ENCODE measurements around the gene DENND4B. TPM values are rescaled to one million over a fixed set of nuclear protein-coding genes. Genes with fewer than 3 reads are reported as not detected.
A peak's percentile ranks its signal among the peaks of the same experiment; 100 is the strongest.

Gene DENND4B
- total RNA-seq, 4 donors from 2014 or later = 18.4 to 31.1 (median 20.5) TPM

DNA sequence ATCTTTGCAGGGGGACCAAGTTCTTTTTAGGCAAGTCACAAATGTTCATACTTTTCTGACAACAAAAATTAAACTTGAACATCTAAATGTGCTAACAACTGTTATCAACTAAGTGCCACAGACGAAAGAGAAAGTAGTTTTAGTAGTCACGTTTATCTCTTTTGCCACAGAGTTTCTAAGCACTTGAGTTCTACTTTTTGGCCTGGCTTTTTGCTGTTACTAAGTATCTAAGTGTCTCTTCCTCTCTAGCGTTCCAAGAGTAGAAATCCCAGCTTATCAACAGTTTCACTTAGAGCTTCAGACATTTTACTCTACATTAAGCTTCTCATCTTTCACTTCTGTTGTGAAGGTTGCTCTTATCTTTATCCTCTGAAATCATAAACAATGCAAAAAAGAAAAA, 58.0 kb downstream of the DENND4B start:
- 43 to 49% methylated on average over 3 of the region's 3 CpGs for WGBS, 2 donors

DNA sequence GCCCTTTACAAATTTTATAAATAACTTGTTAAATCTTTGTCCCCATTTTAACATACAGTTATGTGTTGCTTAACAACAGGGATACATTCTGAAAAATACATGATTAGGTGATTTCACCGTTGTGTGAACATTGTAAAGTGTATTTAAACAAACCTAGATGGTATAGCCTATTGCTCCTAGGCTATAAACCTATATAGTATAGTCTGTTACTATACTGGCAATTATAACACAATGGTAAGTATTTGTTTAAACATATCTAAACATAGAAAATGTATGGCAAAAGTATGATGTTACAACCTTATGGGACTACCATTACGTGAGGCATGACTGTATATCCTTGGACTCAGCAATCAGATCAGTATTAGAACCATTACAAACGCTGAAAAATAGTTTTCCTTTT, 60.4 kb downstream of the DENND4B start:
- WGBS, 2 donors = 80 to 97% methylated on average over 3 of the region's 3 CpGs
- intact Hi-C loops (cut with DNase I; ENCODE audit: low total_unique reads) = no loop called here
- H3K4me3 ChIP-seq (ENCODE audit: low read depth, poor library complexity, severe bottlenecking) = no peak overlapping the region
- DNase-seq (ENCODE audit: low spot score in 2 of 2) = no peak
- TF ChIP-seq, protein P1, sequence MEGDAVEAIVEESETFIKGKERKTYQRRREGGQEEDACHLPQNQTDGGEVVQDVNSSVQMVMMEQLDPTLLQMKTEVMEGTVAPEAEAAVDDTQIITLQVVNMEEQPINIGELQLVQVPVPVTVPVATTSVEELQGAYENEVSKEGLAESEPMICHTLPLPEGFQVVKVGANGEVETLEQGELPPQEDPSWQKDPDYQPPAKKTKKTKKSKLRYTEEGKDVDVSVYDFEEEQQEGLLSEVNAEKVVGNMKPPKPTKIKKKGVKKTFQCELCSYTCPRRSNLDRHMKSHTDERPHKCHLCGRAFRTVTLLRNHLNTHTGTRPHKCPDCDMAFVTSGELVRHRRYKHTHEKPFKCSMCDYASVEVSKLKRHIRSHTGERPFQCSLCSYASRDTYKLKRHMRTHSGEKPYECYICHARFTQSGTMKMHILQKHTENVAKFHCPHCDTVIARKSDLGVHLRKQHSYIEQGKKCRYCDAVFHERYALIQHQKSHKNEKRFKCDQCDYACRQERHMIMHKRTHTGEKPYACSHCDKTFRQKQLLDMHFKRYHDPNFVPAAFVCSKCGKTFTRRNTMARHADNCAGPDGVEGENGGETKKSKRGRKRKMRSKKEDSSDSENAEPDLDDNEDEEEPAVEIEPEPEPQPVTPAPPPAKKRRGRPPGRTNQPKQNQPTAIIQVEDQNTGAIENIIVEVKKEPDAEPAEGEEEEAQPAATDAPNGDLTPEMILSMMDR (IDR thresholded peaks at IDR 0.05) = no peak
- TF ChIP-seq POLR2A (IDR thresholded peaks at IDR 0.05) = no peak

More for the DNA sequence above, 58.0 kb downstream of the DENND4B start:
- intact Hi-C loops (cut with DNase I; ENCODE audit: low total_unique reads) = no loop called here
- H3K4me3 ChIP-seq (ENCODE audit: low read depth, poor library complexity, severe bottlenecking) = no peak overlapping the region
- TF ChIP-seq POLR2A (IDR thresholded peaks at IDR 0.05) = no peak
- TF ChIP-seq, protein P1 (IDR thresholded peaks at IDR 0.05) = no peak
- no peak for DNase-seq (ENCODE audit: low spot score in 2 of 2)

DNA sequence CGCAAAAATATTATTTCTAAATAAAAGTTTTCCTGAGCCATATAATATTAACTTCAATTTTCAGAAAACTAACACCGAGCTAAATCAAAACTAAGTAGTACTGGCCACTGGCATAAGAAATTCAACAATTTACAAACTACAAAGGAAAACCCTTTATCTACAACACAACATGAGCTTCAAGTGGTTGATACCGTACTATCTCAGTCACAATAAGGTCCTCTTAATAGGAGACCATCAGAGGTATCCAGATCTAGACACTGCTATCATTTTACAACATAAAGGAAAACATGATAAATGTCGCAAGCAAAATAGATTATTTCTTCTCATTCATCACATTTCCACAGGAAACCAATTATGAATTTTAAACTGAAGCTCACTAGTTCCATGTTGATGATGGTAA, 63.3 kb downstream of the DENND4B start:
- no peak overlapping the region for H3K4me3 ChIP-seq (ENCODE audit: low read depth, poor library complexity, severe bottlenecking)
- intact Hi-C loops (cut with DNase I; ENCODE audit: low total_unique reads) = no loop called here
- TF ChIP-seq POLR2A (IDR thresholded peaks at IDR 0.05) = no peak
- TF ChIP-seq, protein P1 (IDR thresholded peaks at IDR 0.05) = no peak
- 94 to 97% methylated on average over 4 of the region's 4 CpGs for WGBS, 2 donors
- no peak for DNase-seq (ENCODE audit: low spot score in 2 of 2)

DNA sequence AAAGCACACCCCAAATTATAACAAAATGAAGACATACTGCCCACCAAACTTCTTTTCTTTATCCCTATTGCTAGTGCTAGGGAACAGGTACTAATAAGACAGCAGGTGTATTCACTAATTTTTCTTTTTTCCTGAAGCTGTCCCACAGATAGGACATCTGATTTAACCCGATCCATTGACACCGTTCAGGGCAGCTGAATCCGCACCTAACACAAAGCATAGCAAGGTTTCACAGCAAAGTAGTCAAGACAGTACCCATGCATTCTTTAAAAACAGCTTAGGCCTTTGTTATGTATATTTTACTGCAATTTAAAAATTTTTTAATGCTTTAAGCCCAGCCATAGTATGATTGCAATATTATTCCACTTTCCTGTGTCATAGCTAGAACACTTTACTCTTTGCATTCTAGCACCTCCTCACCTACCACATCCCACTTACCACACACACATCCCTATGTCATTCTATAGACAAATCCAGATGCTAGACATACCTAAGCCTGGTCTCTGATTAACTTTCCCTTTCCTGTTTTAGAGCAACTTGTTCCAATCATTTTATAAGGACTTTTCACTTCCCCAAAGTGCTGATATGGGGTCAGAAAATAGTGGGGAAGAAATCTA, 64.1 kb downstream of the DENND4B start:
- intact Hi-C loops (cut with DNase I; ENCODE audit: low total_unique reads) = no loop called here
- H3K4me3 ChIP-seq (ENCODE audit: low read depth, poor library complexity, severe bottlenecking) = no peak overlapping the region
- WGBS, 2 donors = 84% methylated on average over 3 of the region's 3 CpGs
- DNase-seq (ENCODE audit: low spot score in 2 of 2) = no peak
- TF ChIP-seq POLR2A (IDR thresholded peaks at IDR 0.05) = no peak
- TF ChIP-seq, protein P1 (IDR thresholded peaks at IDR 0.05) = no peak

DNA sequence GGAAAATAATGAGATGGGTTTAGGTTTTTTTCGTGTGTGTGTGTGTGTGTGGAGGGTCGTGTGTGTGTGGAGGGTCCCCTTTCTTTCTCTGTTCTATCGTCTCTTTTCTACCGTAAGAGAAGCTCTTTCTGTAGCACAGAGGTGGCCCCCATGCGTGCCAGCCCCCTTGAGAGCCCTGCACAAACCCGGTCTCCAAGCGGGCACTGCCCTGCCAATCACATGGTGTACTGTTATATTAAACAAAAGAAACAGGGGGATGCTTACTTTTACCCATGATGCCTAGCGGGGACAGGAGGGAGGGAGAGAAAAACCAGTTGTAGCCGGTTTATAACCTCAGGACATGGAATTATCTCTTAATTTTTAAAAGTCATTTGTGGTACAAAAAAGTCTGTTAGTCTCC, 64.8 kb downstream of the DENND4B start:
- WGBS, 2 donors = 23 to 32% methylated on average over 9 of the region's 9 CpGs
- peak in 1 of 2 donors; percentile 63 for DNase-seq (ENCODE audit: low spot score in 2 of 2)
- intact Hi-C loops (cut with DNase I; ENCODE audit: low total_unique reads) = no loop called here
- no peak overlapping the region for H3K4me3 ChIP-seq (ENCODE audit: low read depth, poor library complexity, severe bottlenecking)
- TF ChIP-seq, protein P1 (IDR thresholded peaks at IDR 0.05) = no peak
- no peak for TF ChIP-seq POLR2A (IDR thresholded peaks at IDR 0.05)

DNA sequence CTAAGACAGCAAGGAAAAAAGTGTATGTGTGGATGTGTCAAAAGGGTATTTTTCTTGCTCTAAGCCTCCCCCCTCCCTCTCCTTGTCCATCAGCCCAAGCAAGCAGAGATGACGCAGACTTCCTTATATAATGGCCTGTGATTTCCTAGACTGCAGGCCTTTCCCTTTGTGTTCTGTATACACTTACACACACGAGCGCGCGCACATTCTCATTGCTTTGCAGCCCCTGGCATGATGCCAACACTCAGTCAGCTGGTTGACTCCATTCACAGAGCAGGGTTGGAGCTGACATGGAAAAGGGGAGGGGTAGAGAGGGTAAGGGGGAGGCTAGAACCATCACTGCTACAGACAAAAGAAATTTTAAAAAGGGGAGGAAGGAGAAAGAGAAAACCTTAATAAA, 65.6 kb downstream of the DENND4B start:
- DNase-seq (ENCODE audit: low spot score in 2 of 2) = peak; percentile 74 to 94
- WGBS, 2 donors = 4 to 17% methylated on average over 5 of the region's 5 CpGs
- TF ChIP-seq, protein P1 (IDR thresholded peaks at IDR 0.05) = no peak
- no peak for TF ChIP-seq POLR2A (IDR thresholded peaks at IDR 0.05)
- intact Hi-C loops (cut with DNase I; ENCODE audit: low total_unique reads) = no loop called here
- H3K4me3 ChIP-seq (ENCODE audit: low read depth, poor library complexity, severe bottlenecking) = no peak overlapping the region

All from lower leg skin (tissue), 4 donors.